Ascending aorta (tissue), 2 donors: ENCODE data around the gene TECPR1. TPM values are rescaled to one million over a fixed set of nuclear protein-coding genes. Genes with fewer than 3 reads are reported as not detected.
A peak's percentile ranks its signal among the peaks of the same experiment; 100 is the strongest.

Experiments
- DNase-seq, 2 donors: peaks; one replicate each; pipeline ENCODE4 v3.0.0-alpha.2; 2019; ENCODE audit warnings: low spot score in 2 of 2
- H3K27ac ChIP-seq, 2 donors: fragments of 200-600 bp; sonication (generic); one replicate each; pipeline ENCODE4 v1.5.1; 2016 to 2017; ENCODE audit warnings: mild to moderate bottlenecking in 1 of 2
- H3K27me3 ChIP-seq: fragments of 200-600 bp; sonication (generic); one replicate; pipeline ENCODE4 v1.5.1; 2017
- H3K36me3 ChIP-seq, 2 donors: fragments of 200-600 bp; sonication (generic); one replicate each; pipeline ENCODE4 v1.5.1; 2016
- H3K4me1 ChIP-seq, 2 donors: fragments of 200-600 bp; sonication (generic); one replicate each; pipeline ENCODE4 v1.5.1; 2016 to 2017; ENCODE audit warnings: mild to moderate bottlenecking in 1 of 2
- H3K4me3 ChIP-seq, 2 donors: fragments of 200-600 bp; sonication (generic); one replicate each; pipeline ENCODE4 v1.5.1; 2016 to 2017; ENCODE audit warnings: mild to moderate bottlenecking in 1 of 2
- H3K9me3 ChIP-seq, 2 donors: fragments of 200-600 bp; sonication (generic); one replicate each; pipeline ENCODE4 v1.5.1; 2016
- intact Hi-C: fragments of 100-400 bp; cut with DNase I; formaldehyde crosslinking; loops from one replicate; pipeline ENCODE4 v1.15.1; 2023
- total RNA-seq: library from RNA; depleted of rRNA; stranded (reverse); fragments of >200 nt; gene quantifications from one replicate; pipeline ENCODE4 v1.1.0, GENCODE V29; 2016
- TF ChIP-seq, protein P1 (sequence below), 3 experiments: fragments of 200-600 bp in 2 of 3; fragments of 450-650 bp in 1 of 3; sonication (generic) in 2 of 3; IDR thresholded peaks; one replicate each; pipeline ENCODE4 v1.5.1; 2016 to 2019; ENCODE audit warnings: antibody characterized with exemption in 3 of 3, mild to moderate bottlenecking in 1 of 3, moderate library complexity in 1 of 3

The TECPR1 gene
- total RNA-seq, 1 donor from 2014 or later, result 28.1 TPM

DNA sequence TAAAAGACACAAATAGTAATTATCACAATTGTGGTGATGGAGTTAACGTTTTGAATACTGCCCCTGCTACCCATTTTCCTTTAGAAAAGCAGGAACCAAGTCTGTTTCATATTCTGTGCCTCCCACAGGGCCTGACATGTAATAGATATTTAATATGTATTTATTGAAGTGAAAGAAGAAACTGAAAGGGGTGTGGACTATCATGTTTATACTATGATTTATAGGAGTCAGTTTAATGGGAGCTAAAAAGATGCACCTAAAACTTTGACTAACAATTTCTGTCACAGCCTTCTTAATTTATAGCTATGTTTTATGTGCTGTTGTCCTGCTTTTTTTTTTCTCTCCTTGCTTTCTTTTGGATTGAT is 64.9 kb downstream of the TECPR1 start:
- no peak for DNase-seq
- peaks cover 8 to 11% of the 10 kb centered on the region in 2 donors for H3K36me3 ChIP-seq
- peaks cover 0 to 11% of the 10 kb centered on the region in 2 donors for H3K4me1 ChIP-seq
- no peak overlapping the region for H3K4me3 ChIP-seq
- no peaks in the 10 kb centered on the region for H3K27me3 ChIP-seq
- TF ChIP-seq, protein P1, sequence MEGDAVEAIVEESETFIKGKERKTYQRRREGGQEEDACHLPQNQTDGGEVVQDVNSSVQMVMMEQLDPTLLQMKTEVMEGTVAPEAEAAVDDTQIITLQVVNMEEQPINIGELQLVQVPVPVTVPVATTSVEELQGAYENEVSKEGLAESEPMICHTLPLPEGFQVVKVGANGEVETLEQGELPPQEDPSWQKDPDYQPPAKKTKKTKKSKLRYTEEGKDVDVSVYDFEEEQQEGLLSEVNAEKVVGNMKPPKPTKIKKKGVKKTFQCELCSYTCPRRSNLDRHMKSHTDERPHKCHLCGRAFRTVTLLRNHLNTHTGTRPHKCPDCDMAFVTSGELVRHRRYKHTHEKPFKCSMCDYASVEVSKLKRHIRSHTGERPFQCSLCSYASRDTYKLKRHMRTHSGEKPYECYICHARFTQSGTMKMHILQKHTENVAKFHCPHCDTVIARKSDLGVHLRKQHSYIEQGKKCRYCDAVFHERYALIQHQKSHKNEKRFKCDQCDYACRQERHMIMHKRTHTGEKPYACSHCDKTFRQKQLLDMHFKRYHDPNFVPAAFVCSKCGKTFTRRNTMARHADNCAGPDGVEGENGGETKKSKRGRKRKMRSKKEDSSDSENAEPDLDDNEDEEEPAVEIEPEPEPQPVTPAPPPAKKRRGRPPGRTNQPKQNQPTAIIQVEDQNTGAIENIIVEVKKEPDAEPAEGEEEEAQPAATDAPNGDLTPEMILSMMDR (IDR thresholded peaks at IDR 0.05), result no peak
- H3K9me3 ChIP-seq, result no peaks in the 10 kb centered on the region
- peak overlapping the region; percentile 85 to 92 for H3K27ac ChIP-seq
- intact Hi-C loops, result loop anchor here (2.0 to 5.0 kb wide), 3 partner anchors 65 to 94 kb away; partner anchors contain the start of genes BRI3, LMTK2 and TECPR1

DNA sequence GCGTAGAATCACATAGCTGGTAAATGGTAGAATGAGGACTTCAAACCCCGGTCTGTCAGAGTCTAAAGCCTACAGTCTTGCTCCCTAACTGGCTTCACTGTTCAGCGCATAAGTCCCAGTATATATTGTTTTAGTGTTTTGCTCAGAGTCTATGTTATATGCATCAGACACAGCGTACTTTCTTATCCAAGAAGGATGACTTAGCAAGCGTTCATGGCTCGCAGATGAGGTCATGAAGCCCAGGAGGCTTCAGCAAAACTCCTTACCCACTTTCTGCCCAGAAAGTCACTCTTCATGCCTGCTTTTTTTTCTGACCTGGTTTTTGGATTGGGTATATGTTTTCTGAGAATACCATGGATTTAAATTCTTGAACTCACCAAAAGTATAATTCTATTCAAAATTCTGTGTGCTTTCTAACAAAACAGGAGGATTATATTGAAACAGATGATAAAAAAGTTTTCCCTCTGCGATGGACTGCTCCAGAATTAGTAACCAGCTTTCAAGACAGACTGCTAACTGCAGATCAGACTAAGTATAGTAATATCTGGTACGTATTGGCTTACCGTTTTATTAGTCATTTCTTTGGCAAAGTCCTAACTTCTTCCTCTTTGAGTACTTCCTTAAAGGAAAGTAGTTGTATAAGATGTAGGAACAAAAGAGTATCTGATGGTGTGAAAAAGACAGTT is 65.4 kb downstream of the TECPR1 start:
- peak overlapping the region; percentile 85 to 92 for H3K27ac ChIP-seq
- TF ChIP-seq, protein P1 (IDR thresholded peaks at IDR 0.05), result no peak
- no peak for DNase-seq
- intact Hi-C loops, result loop anchor here (2.0 to 5.0 kb wide), 3 partner anchors 66 to 94 kb away; partner anchors contain the start of genes BRI3, LMTK2 and TECPR1
- H3K36me3 ChIP-seq, result peaks cover 3 to 6% of the 10 kb centered on the region in 2 donors
- peak overlapping the region; percentile 20 to 29 for H3K4me3 ChIP-seq
- H3K27me3 ChIP-seq, result no peaks in the 10 kb centered on the region
- H3K9me3 ChIP-seq, result no peaks in the 10 kb centered on the region
- H3K4me1 ChIP-seq, result peaks cover 0 to 11% of the 10 kb centered on the region in 2 donors

DNA sequence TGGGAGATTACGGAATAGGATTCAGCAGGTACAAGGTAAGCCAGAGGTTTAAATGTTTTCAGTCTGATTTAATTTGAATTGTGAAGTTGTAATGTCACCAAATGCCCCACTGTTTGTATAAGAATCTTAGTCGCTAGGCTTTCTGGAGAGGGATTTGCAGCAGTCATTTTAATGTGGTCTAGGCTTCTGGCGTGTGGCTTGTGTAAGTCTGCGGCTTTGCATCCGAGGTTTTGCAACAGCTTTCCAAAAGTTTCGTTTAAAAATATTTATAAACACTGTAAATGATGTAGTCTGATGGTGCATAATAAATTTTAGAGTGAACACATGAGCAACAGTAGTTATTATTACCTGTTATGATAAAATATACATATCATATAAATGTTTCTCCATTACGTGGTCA is 66.9 kb downstream of the TECPR1 start:
- DNase-seq, result no peak
- Histone ChIP-seq H3K9me3 (no peaks in the 10 kb centered on the region), H3K27ac (peak overlapping the region in 1 of 2 donors; percentile 85), H3K36me3 (no peaks in the 10 kb centered on the region), H3K27me3 (no peaks in the 10 kb centered on the region), H3K4me3 (no peak overlapping the region), H3K4me1 (peaks cover 0 to 11% of the 10 kb centered on the region in 2 donors)
- intact Hi-C loops, result loop anchor here (5.0 kb wide), 2 partner anchors 67 to 78 kb away; partner anchors contain the start of genes LMTK2 and TECPR1
- TF ChIP-seq, protein P1 (IDR thresholded peaks at IDR 0.05), result no peak

DNA sequence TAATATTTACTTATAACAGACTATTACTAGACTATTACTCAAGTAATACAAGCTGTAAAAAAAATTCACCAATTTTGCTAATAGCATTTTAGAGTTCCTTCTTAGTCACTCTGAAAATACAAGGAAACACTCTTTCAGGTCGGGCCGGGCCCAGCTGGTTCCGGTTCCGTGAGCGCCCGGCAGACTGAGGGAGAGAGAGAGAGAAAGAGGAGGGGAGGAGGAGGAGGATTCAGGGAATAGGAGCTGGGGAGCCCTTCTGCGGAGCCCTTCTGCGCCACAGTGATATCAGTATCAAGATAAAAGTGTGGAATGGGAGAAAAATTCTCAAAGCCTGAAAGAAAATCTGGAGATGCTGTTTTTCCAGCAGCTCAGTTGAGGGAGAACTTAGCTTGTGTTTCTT is 71.3 kb downstream of the TECPR1 start:
- DNase-seq, result no peak
- no peak overlapping the region for H3K4me3 ChIP-seq
- no peaks in the 10 kb centered on the region for H3K4me1 ChIP-seq
- TF ChIP-seq, protein P1 (IDR thresholded peaks at IDR 0.05), result no peak
- no peaks in the 10 kb centered on the region for H3K9me3 ChIP-seq
- peaks cover 2% of the 10 kb centered on the region in 2 donors for H3K36me3 ChIP-seq
- intact Hi-C loops, result no loop called here
- H3K27me3 ChIP-seq, result no peaks in the 10 kb centered on the region
- no peak overlapping the region for H3K27ac ChIP-seq

DNA sequence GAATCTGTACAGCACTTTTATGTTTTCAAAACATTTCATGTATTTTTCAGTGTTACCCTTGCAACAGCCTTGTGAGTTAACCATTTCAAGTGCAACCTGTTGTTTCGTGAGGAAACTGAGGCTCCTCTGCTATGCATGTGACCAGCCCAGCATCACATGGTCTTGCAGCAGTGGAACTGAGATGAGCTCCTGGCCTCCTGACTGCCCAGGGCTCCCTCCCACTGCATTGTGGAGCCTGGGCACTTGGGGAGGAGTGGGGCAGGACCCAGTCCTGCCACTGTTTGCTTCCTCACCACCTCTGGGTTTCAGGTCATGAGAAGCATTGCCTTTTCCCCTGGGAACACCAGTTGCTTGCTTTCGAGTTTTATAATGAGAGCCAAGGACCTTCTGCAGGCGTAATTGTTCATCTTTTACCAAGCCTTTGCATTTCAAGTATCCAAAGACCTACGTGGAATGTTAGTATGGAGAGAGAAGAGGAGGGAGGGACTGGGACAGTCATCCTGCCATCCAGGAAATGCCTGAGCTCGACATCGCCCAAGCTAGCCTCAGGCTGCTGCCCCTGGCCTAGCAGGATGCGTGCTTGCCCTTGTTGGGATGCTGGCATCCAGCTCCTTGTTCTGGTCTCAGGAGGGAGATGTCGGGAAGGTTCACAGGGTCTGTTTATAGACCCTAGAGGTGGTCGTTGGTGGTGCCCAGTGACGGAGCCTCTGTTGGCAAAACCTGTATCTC is 73.1 kb downstream of the TECPR1 start:
- Histone ChIP-seq H3K4me3 (no peak overlapping the region), H3K27me3 (no peaks in the 10 kb centered on the region), H3K9me3 (no peaks in the 10 kb centered on the region), H3K4me1 (no peaks in the 10 kb centered on the region), H3K27ac (no peak overlapping the region), H3K36me3 (peaks cover 11 to 16% of the 10 kb centered on the region in 2 donors)
- TF ChIP-seq, protein P1 (IDR thresholded peaks at IDR 0.05), result no peak
- no peak for DNase-seq
- intact Hi-C loops, result no loop called here
